ENCODE measurements around the gene FGD4.

- TF ChIP-seq POLR2A (IDR thresholded peaks at IDR 0.05), result no peak
- no peak for TF ChIP-seq CTCF (IDR thresholded peaks at IDR 0.05)
- TF ChIP-seq EP300 (IDR thresholded peaks at IDR 0.05), result no peak
- TF ChIP-seq POLR2AphosphoS5 (IDR thresholded peaks at IDR 0.05), result no peak
Observed at GRCh38 chr12:32690927-32691326, 291.6 kb downstream of the FGD4 start.
